GM18526 (cell line): ENCODE data around the gene NEBL.

Experiments
- POLR2A ChIP-seq: IDR thresholded peaks from 3 replicates; pipeline ENCODE4 v1.6.1; 2011; ENCODE audit not compliant: insufficient read length; ENCODE audit errors: extremely low read depth

The NEBL gene, protein sequence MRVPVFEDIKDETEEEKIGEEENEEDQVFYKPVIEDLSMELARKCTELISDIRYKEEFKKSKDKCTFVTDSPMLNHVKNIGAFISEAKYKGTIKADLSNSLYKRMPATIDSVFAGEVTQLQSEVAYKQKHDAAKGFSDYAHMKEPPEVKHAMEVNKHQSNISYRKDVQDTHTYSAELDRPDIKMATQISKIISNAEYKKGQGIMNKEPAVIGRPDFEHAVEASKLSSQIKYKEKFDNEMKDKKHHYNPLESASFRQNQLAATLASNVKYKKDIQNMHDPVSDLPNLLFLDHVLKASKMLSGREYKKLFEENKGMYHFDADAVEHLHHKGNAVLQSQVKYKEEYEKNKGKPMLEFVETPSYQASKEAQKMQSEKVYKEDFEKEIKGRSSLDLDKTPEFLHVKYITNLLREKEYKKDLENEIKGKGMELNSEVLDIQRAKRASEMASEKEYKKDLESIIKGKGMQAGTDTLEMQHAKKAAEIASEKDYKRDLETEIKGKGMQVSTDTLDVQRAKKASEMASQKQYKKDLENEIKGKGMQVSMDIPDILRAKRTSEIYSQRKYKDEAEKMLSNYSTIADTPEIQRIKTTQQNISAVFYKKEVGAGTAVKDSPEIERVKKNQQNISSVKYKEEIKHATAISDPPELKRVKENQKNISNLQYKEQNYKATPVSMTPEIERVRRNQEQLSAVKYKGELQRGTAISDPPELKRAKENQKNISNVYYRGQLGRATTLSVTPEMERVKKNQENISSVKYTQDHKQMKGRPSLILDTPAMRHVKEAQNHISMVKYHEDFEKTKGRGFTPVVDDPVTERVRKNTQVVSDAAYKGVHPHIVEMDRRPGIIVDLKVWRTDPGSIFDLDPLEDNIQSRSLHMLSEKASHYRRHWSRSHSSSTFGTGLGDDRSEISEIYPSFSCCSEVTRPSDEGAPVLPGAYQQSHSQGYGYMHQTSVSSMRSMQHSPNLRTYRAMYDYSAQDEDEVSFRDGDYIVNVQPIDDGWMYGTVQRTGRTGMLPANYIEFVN

GRCh38 chr10:20897146-20897825 is at the start of gene NEBL:
TSS of gene NEBL (minus strand) at chr10:20897311. CDS start at chr10:20897205, 106 bp downstream.
- no peak for TF ChIP-seq POLR2A

GRCh38 chr10:20945546-20946332 is 48.6 kb upstream of the NEBL start:
- no peak for TF ChIP-seq POLR2A

- TF ChIP-seq POLR2A = no peak
Observed at GRCh38 chr10:20944789-20945502, 47.8 kb upstream of the NEBL start.

DNA sequence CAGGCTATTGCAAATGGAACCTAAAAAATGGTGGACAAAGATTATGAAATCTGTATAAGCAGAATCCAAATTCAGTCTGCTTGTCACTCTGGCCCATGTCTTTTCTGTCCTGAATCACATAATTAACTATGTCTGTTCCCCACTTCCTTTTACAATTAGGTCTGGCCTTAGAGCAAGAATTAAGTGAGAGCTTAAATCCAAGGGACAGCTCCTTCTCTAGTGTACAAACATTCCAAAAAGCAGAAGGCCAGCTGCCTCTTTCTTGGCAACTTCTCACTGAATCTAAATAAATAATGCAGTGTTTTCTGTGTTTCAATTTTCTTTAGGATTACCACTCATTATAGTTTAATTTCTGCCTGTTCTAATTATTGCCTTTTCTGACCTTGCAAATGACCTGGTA is 39.3 kb upstream of the NEBL start:
- TF ChIP-seq POLR2A = no peak

GRCh38 chr10:20935931-20936330 is 38.8 kb upstream of the NEBL start:
- TF ChIP-seq POLR2A = no peak

- no peak for TF ChIP-seq POLR2A
Observed at GRCh38 chr10:20935301-20935700, 38.2 kb upstream of the NEBL start.

DNA sequence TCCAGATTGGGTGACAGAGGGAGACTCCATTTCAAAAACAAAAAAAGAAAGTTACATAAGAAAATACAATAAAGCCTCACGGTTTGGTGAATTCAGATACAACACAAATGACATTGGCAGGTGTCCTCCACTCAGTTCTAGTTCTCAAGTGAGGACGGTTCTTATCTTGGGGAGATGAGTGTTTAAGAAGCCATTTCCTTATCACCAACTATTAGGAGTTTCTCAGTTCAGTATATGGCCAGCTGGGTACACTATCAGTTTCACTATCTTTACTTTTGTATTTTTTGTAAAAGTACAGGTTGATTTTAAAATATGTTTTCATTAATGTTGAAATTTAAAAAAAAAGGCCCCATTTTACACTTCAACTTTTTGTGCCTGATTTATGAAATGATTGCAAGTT is 36.6 kb upstream of the NEBL start:
- no peak for TF ChIP-seq POLR2A

DNA sequence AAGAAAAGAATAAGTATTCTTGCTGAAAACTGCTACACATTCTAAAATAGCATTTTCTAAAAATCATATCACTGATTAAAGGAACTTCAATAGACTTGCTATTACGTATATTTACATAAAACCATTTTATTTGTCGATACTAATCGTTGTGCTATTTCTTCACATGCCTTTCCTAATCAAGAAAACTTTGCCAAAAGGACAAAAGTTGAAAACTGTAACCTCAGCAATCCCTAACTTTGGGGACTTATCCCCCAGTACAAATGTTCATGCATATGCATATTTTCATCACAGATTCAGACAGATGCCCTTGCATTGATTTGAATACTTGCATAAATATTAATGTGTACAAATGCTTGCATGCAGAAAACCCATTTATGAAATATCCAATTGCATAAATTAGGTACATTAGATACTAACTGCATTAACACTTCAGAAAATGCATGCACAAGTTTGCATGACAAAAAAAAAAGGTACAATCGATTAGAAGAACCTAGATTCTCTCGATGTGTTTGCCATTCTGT is 35.6 kb upstream of the NEBL start:
- TF ChIP-seq POLR2A = no peak

DNA sequence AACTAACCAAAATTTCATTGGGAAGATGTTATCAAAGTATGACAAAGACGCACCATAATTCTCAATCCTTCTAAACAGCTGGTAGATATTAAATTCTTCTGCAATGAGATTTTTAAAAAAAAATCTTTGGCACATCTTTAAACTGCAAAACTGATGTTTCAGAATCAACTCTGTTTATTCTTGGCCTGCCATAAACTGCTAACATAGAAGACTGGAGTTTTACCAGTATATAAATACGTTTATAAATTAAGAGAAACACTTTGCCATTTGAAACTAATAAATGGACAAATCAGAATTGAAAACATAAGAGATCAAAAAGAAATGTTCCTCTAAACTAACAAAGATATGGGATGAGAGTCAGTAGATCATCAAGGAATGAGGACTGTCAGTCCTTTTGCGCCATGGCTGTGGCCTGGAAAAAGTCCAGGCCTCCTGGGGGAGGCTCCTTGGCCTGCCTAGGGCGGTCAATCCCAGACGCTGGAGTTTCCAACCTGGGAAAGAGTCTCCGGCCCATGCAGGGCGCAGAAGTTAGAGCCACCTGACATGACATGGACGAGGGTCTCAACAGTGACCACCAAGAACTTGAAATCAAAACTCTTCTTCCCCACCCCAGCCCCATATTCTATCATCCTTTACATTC is 34.2 kb upstream of the NEBL start:
- TF ChIP-seq POLR2A = no peak

DNA sequence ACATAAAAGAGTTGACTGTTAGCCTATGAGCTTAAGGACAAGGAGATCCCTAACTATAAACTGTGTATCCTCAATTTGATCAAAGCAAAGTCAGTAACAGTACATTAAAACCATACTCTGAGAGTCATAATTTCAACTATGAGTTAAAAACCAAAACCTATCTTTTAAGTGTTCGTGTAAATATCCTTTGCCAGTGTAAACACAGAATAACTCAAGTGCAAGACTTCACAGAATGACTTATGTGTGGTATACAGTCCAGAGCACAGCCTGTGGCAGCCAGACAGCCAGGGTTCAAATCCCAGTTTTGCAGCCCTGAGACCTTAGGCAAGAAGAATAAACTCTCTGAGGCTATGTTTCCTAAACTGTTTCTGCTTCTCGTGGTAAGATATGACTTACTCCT is 30.3 kb upstream of the NEBL start:
- no peak for TF ChIP-seq POLR2A

GRCh38 chr10:20922451-20922850 is 25.3 kb upstream of the NEBL start:
- no peak for TF ChIP-seq POLR2A

DNA sequence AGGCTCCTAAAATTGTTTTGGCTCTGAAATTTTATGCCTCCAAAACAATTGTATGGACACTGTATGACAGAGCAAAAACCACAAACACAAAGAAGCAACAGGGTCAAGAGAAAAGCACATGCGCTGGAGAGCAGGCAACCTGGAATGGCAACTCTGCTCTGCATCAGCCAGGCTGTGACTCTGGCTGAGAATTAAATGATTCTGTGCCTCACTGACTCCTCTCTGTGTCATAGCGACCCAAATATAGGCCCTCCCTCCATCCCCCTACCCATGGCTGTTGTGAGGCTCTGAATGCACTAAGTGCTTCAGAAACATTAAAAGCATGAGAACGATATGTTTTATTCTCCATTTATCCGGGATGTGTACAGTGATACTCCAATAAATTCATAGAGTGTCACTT is 24.9 kb upstream of the NEBL start:
- no peak for TF ChIP-seq POLR2A

DNA sequence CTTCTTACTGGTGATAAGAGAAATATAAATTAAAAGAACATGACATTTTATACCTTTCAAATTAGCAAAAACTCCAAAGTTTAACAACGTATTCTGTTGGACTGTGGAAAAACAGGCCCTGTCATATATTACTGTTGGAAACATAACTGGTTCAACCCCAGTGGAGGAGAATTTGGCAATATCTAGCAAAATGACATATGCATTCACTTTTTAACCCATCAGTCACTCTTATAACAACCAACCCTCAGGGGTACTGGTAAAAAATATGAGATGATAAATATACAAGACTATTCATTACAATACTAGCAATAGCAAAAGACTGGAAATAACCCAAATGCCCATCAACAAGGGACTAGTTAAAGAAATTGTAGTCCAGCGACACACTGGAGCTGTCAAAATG is 22.9 kb upstream of the NEBL start:
- no peak for TF ChIP-seq POLR2A

GRCh38 chr10:20919481-20919880 is 22.4 kb upstream of the NEBL start:
- TF ChIP-seq POLR2A = no peak

DNA sequence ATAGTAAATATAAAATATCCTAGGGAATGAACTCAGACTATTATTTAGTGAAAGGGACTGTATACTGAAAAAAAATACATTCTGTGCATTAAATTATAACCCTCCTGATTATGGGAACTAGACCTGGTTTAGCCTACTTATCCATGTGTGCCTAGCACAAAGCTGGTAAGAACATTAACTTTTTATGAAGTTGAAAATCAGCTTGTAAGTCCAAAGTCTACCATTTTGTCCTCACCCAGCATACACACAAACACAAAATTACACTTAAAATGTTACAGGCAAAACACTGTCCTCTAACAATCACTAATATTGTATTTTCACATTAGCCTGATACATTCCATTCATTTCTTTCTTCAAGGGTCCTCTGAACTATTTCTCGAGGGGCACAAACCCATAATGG is 19.9 kb upstream of the NEBL start:
- no peak for TF ChIP-seq POLR2A
